ENCODE data around the gene REC114. TPM values are rescaled to one million over a fixed set of nuclear protein-coding genes. Genes with fewer than 3 reads are reported as not detected.

The REC114 gene
- total and polyA plus RNA-seq, 2 of the 8 experiments (the other 6 are each of a cell fraction or from before 2014, with no cell fraction given) = 0.12 TPM; not detected in 1

- no peak for TF ChIP-seq BACH1 (IDR thresholded peaks at IDR 0.05; ENCODE audit: low read length)
Observed at GRCh38 chr15:73602992-73603391, 160.0 kb downstream of the REC114 start (continued).
